OCI-LY1 (cell line): ENCODE results near the gene POU6F2.
A peak's percentile ranks its signal among the peaks of the same experiment; 100 is the strongest.

ENCODE experiments used
- H2AFZ ChIP-seq: fragments of 200-600 bp; sonication (generic), shearing (Covaris generic); 2 replicates; pipeline ENCODE4 v1.6.0; 2014; ENCODE audit warnings: antibody characterized with exemption, mild to moderate bottlenecking, low read length
- H3F3A ChIP-seq: fragments of 200-600 bp; sonication (generic), shearing (Covaris generic); 2 replicates; pipeline ENCODE4 v1.6.0; 2014; ENCODE audit warnings: mild to moderate bottlenecking, antibody characterized with exemption, low read length, moderate library complexity; ENCODE audit not compliant: insufficient read depth
- H3K27ac ChIP-seq: fragments of 200-600 bp; sonication (generic); 2 replicates; pipeline ENCODE4 v1.5.1; 2014; ENCODE audit warnings: low read length, mixed run types, mild to moderate bottlenecking, low read depth; ENCODE audit not compliant: poor library complexity, severe bottlenecking
- H3K27me3 ChIP-seq: fragments of 200-600 bp; sonication (generic); 2 replicates; pipeline ENCODE4 v1.6.0; 2014; ENCODE audit warnings: antibody characterized with exemption, mild to moderate bottlenecking, low read length, moderate library complexity; ENCODE audit not compliant: insufficient read depth
- H3K36me3 ChIP-seq: fragments of 200-600 bp; sonication (generic); 2 replicates; pipeline ENCODE4 v1.6.1; 2014; ENCODE audit warnings: mild to moderate bottlenecking, antibody characterized with exemption, low read length, moderate library complexity, mixed read lengths; ENCODE audit not compliant: insufficient read depth
- H3K4me1 ChIP-seq: fragments of 200-600 bp; sonication (generic); 2 replicates; pipeline ENCODE4 v1.5.1; 2014; ENCODE audit warnings: mild to moderate bottlenecking, low read length, moderate library complexity; ENCODE audit not compliant: insufficient read depth, severe bottlenecking
- H3K4me2 ChIP-seq: fragments of 200-600 bp; sonication (generic), shearing (Covaris generic); 2 replicates; pipeline ENCODE4 v1.6.1; 2014; ENCODE audit warnings: low read length
- H3K4me3 ChIP-seq: fragments of 200-600 bp; sonication (generic); 2 replicates; pipeline ENCODE4 v1.5.1; 2014; ENCODE audit warnings: low read length, low read depth, mild to moderate bottlenecking, mixed read lengths; ENCODE audit not compliant: poor library complexity, severe bottlenecking
- H3K79me2 ChIP-seq: fragments of 200-600 bp; shearing (Covaris generic); 2 replicates; pipeline ENCODE4 v1.6.1; 2016; ENCODE audit warnings: mixed run types, low read length, mixed read lengths; ENCODE audit not compliant: insufficient read depth
- H3K9ac ChIP-seq: fragments of 200-600 bp; sonication (generic), shearing (Covaris generic); 2 replicates; pipeline ENCODE4 v1.6.1; 2014; ENCODE audit warnings: mild to moderate bottlenecking, low read length, mixed read lengths
- H3K9me2 ChIP-seq: fragments of 200-600 bp; sonication (generic), shearing (Covaris generic); 2 replicates; pipeline ENCODE4 v1.6.1; 2014; ENCODE audit warnings: low read depth, mild to moderate bottlenecking, low read length, mixed read lengths
- H3K9me3 ChIP-seq: fragments of 200-600 bp; shearing (Covaris generic); 2 replicates; pipeline ENCODE4 v1.6.1; 2014; ENCODE audit warnings: low read length, mixed read lengths
- H4K20me1 ChIP-seq: fragments of 200-600 bp; sonication (generic), shearing (Covaris generic); 2 replicates; pipeline ENCODE4 v1.6.0; 2016; ENCODE audit warnings: mild to moderate bottlenecking, low read length; ENCODE audit not compliant: insufficient read depth
- CTCF ChIP-seq: fragments of 200-600 bp; sonication (generic), shearing (Covaris generic); IDR thresholded peaks from 2 replicates; pipeline ENCODE4 v1.5.1; 2017; ENCODE audit warnings: mild to moderate bottlenecking, antibody characterized with exemption, low read length, moderate library complexity, mixed read lengths
- EZH2 ChIP-seq: fragments of 200-600 bp; sonication (generic), shearing (Covaris generic); IDR thresholded peaks from 2 replicates; pipeline ENCODE4 v1.8.0; 2017; ENCODE audit warnings: borderline replicate concordance, mixed run types, mild to moderate bottlenecking, antibody characterized with exemption, low read length, moderate library complexity, mixed read lengths

The POU6F2 gene

GRCh38 chr7:39453743-39454355 lies 476.1 kb downstream of the POU6F2 start:
- Histone ChIP-seq H3K27ac (no peak overlapping the region), H3K9me3 (no peaks in the 10 kb centered on the region), H4K20me1 (no peaks in the 10 kb centered on the region), H3K9me2 (no peaks in the 10 kb centered on the region), H3K4me3 (no peak overlapping the region), H3K9ac (no peak overlapping the region), H2AFZ (no peak overlapping the region), H3K4me2 (no peak overlapping the region), H3F3A (no peaks in the 10 kb centered on the region), H3K36me3 (no peaks in the 10 kb centered on the region), H3K79me2 (no peaks in the 10 kb centered on the region), H3K27me3 (no peaks in the 10 kb centered on the region), H3K4me1 (no peaks in the 10 kb centered on the region)
- TF ChIP-seq CTCF (peak; percentile 97), EZH2 (no peak)

GRCh38 chr7:39458061-39458745 lies 480.5 kb downstream of the POU6F2 start:
- Histone ChIP-seq H3K4me3 (peak overlapping the region; percentile 37), H3F3A (no peaks in the 10 kb centered on the region), H3K27ac (no peak overlapping the region), H3K9me2 (no peaks in the 10 kb centered on the region), H3K79me2 (no peaks in the 10 kb centered on the region), H2AFZ (peak overlapping the region; percentile 78; the same call in 1 of the 2 replicates), H3K4me2 (peak overlapping the region; percentile 48), H3K9me3 (no peaks in the 10 kb centered on the region), H3K9ac (no peak overlapping the region), H3K36me3 (no peaks in the 10 kb centered on the region), H4K20me1 (no peaks in the 10 kb centered on the region), H3K27me3 (0 out of 2 replicates have a peak, but pooled peaks cover 4% of the 10 kb centered on the region), H3K4me1 (no peaks in the 10 kb centered on the region)
- TF ChIP-seq CTCF (no peak), EZH2 (no peak)

- no peak overlapping the region for H3K9ac ChIP-seq
- no peak overlapping the region for H3K4me3 ChIP-seq
- no peaks in the 10 kb centered on the region for H4K20me1 ChIP-seq
- no peak overlapping the region for H3K4me2 ChIP-seq
- H3K9me2 ChIP-seq: no peaks in the 10 kb centered on the region
- no peaks in the 10 kb centered on the region for H3K36me3 ChIP-seq
- H3K9me3 ChIP-seq: no peaks in the 10 kb centered on the region
- H3F3A ChIP-seq: no peaks in the 10 kb centered on the region
- H3K79me2 ChIP-seq: no peaks in the 10 kb centered on the region
- H3K4me1 ChIP-seq: no peaks in the 10 kb centered on the region
- no peak for TF ChIP-seq EZH2
- TF ChIP-seq CTCF: no peak
- H2AFZ ChIP-seq: no peak overlapping the region
- H3K27me3 ChIP-seq: 0 out of 2 replicates have a peak, but pooled peaks cover 4% of the 10 kb centered on the region
- no peak overlapping the region for H3K27ac ChIP-seq
These were observed 481.9 kb downstream of the POU6F2 start for GRCh38 chr7:39459636-39460035.
